Activated CD8-positive, alpha-beta memory T cell treated with anti-CD3 and anti-CD28 coated beads for 1 hour (primary cell): ENCODE results near the gene AMZ2.

ENCODE experiments used
- DNase-seq, 2 donors: peaks; one replicate each; pipeline ENCODE4 v3.0.0-alpha.2; 2020; ENCODE audit warnings: low read depth in 1 of 2; ENCODE audit errors: extremely low read depth in 1 of 2

The AMZ2 gene

GRCh38 chr17:68290268-68290954, 42.6 kb downstream of the AMZ2 start:
- peak; percentile 28 to 37 for DNase-seq

- DNase-seq: peak; percentile 39 to 76
Measured at GRCh38 chr17:68290955-68291835, 43.4 kb downstream of the AMZ2 start, which contains the start of the genes ARSG and SLC16A6. Gene ARSG (plus strand): TSS chr17:68291495. CDS start chr17:68307494, 15,999 bp downstream. Gene SLC16A6 (minus strand): TSS chr17:68291127. CDS start chr17:68278320, 12,807 bp downstream.

GRCh38 chr17:68291836-68292688, 44.2 kb downstream of the AMZ2 start:
- peak; percentile 79 to 86 for DNase-seq

GRCh38 chr17:68292689-68293040, 44.8 kb downstream of the AMZ2 start:
- no peak for DNase-seq

- DNase-seq: no peak
Measured at GRCh38 chr17:68293490-68294195, 45.8 kb downstream of the AMZ2 start.

GRCh38 chr17:68294196-68294555, 46.3 kb downstream of the AMZ2 start:
- DNase-seq: no peak

- no peak for DNase-seq
Measured at GRCh38 chr17:68294617-68295016, 46.8 kb downstream of the AMZ2 start.

GRCh38 chr17:68295086-68295485, 47.2 kb downstream of the AMZ2 start:
- no peak for DNase-seq

GRCh38 chr17:68296217-68297191, 48.7 kb downstream of the AMZ2 start:
- DNase-seq: peak in 1 of 2 donors; percentile 31

GRCh38 chr17:68297195-68297594, 49.4 kb downstream of the AMZ2 start:
- DNase-seq: no peak

- DNase-seq: no peak
Measured at GRCh38 chr17:68298601-68299000, 50.8 kb downstream of the AMZ2 start.

GRCh38 chr17:68299817-68300216, 52.0 kb downstream of the AMZ2 start:
- no peak for DNase-seq

- DNase-seq: no peak
Measured at GRCh38 chr17:68301438-68301959, 53.7 kb downstream of the AMZ2 start.

GRCh38 chr17:68302066-68302564, 54.3 kb downstream of the AMZ2 start:
- DNase-seq: no peak

- DNase-seq: no peak
Measured at GRCh38 chr17:68302666-68303065, 54.8 kb downstream of the AMZ2 start.

GRCh38 chr17:68304706-68305105, 56.9 kb downstream of the AMZ2 start:
- no peak for DNase-seq

GRCh38 chr17:68305142-68305541, 57.3 kb downstream of the AMZ2 start:
- DNase-seq: no peak
